ENCODE results near the gene GATA2. TPM values are rescaled to one million over a fixed set of nuclear protein-coding genes. Genes with fewer than 3 reads are reported as not detected.

The GATA2 gene
- total RNA-seq, 2 experiments from 2014 or later, result 0.16 to 0.17 TPM

GRCh38 chr3:128439226-128439625 is 53.8 kb downstream of the GATA2 start:
- Histone ChIP-seq H3K36me3 (ENCODE audit: insufficient read depth, low read length) (no peaks in the 10 kb centered on the region), H3K27ac (ENCODE audit: low read depth in 1 of 2, low read length in 2 of 2) (no peak overlapping the region), H3K9me3 (ENCODE audit: control insufficient read depth in 1 of 2, insufficient read depth in 1 of 2, low read length in 2 of 2) (peaks cover 0 to 7% of the 10 kb centered on the region in 2 experiments), H3K27me3 (ENCODE audit: control insufficient read depth in 1 of 2, insufficient read depth in 2 of 2, low read length in 2 of 2) (peaks cover 8 to 9% of the 10 kb centered on the region in 2 experiments), H3K4me3 (ENCODE audit: low read length) (no peak overlapping the region), H3K4me1 (ENCODE audit: insufficient read depth, low read length) (no peaks in the 10 kb centered on the region)
- intact Hi-C loops (cut with DNase I, micrococcal nuclease), result no loop called here
- Mint-ChIP-seq H3K27ac (no peak overlapping the region), H3K4me3 (no peak overlapping the region), H3K27me3 (peaks cover 39% of the 10 kb centered on the region), H3K4me1 (ENCODE audit: low read depth) (no peaks in the 10 kb centered on the region), H3K9me3 (no peaks in the 10 kb centered on the region), H3K36me3 (ENCODE audit: low read depth) (no peaks in the 10 kb centered on the region)
- POLR2A ChIA-PET, result no interaction called here
- TF ChIP-seq CTCF (IDR thresholded peaks at IDR 0.05), result no peak
- no peak for ATAC-seq (ENCODE audit: poor library complexity)
- DNase-seq, result no peak
- CTCF ChIA-PET, result no interaction called here

- ATAC-seq (ENCODE audit: poor library complexity) (no peak), DNase-seq (no peak)
- H3K9me3 Mint-ChIP-seq, result no peaks in the 10 kb centered on the region
- no peaks in the 10 kb centered on the region for H3K4me1 Mint-ChIP-seq (ENCODE audit: low read depth)
- no peak overlapping the region for H3K27ac ChIP-seq (ENCODE audit: low read depth in 1 of 2, low read length in 2 of 2)
- H3K27me3 ChIP-seq (ENCODE audit: control insufficient read depth in 1 of 2, insufficient read depth in 2 of 2, low read length in 2 of 2), result peaks cover 11 to 14% of the 10 kb centered on the region in 2 experiments
- ChIA-PET POLR2A (no interaction called here), CTCF (no interaction called here)
- peaks cover 44% of the 10 kb centered on the region for H3K27me3 Mint-ChIP-seq
- intact Hi-C loops (cut with DNase I, micrococcal nuclease), result no loop called here
- TF ChIP-seq CTCF (IDR thresholded peaks at IDR 0.05), result no peak
- no peak overlapping the region for H3K4me3 ChIP-seq (ENCODE audit: low read length)
- H3K4me1 ChIP-seq (ENCODE audit: insufficient read depth, low read length), result no peaks in the 10 kb centered on the region
- H3K36me3 Mint-ChIP-seq (ENCODE audit: low read depth), result no peaks in the 10 kb centered on the region
- H3K27ac Mint-ChIP-seq, result no peak overlapping the region
- peaks cover 0 to 7% of the 10 kb centered on the region in 2 experiments for H3K9me3 ChIP-seq (ENCODE audit: control insufficient read depth in 1 of 2, insufficient read depth in 1 of 2, low read length in 2 of 2)
- H3K36me3 ChIP-seq (ENCODE audit: insufficient read depth, low read length), result no peaks in the 10 kb centered on the region
- H3K4me3 Mint-ChIP-seq, result no peak overlapping the region
These were observed 54.4 kb downstream of the GATA2 start for GRCh38 chr3:128438488-128439072.

GRCh38 chr3:128436214-128436613 is 56.8 kb downstream of the GATA2 start:
- ATAC-seq (ENCODE audit: poor library complexity), result no peak
- ChIA-PET POLR2A (no interaction called here), CTCF (no interaction called here)
- H3K9me3 Mint-ChIP-seq, result no peaks in the 10 kb centered on the region
- intact Hi-C loops (cut with DNase I, micrococcal nuclease), result no loop called here
- H3K27me3 Mint-ChIP-seq, result peaks cover 58% of the 10 kb centered on the region
- H3K4me1 Mint-ChIP-seq (ENCODE audit: low read depth), result peaks cover 7% of the 10 kb centered on the region
- H3K36me3 Mint-ChIP-seq (ENCODE audit: low read depth), result no peaks in the 10 kb centered on the region
- Histone ChIP-seq H3K27me3 (ENCODE audit: control insufficient read depth in 1 of 2, insufficient read depth in 2 of 2, low read length in 2 of 2) (peaks cover 28 to 36% of the 10 kb centered on the region in 2 experiments), H3K27ac (ENCODE audit: low read depth in 1 of 2, low read length in 2 of 2) (no peak overlapping the region), H3K36me3 (ENCODE audit: insufficient read depth, low read length) (no peaks in the 10 kb centered on the region), H3K4me3 (ENCODE audit: low read length) (no peak overlapping the region), H3K4me1 (ENCODE audit: insufficient read depth, low read length) (peaks cover 8% of the 10 kb centered on the region), H3K9me3 (ENCODE audit: control insufficient read depth in 1 of 2, insufficient read depth in 1 of 2, low read length in 2 of 2) (peaks cover 0 to 16% of the 10 kb centered on the region in 2 experiments)
- H3K27ac Mint-ChIP-seq, result no peak overlapping the region
- TF ChIP-seq CTCF (IDR thresholded peaks at IDR 0.05), result no peak
- DNase-seq, result no peak
- H3K4me3 Mint-ChIP-seq, result no peak overlapping the region

All from CD4-positive, alpha-beta T cell (primary cell).